GM23248 (cell line): Measurements from ENCODE around the gene GRK6. TPM values are rescaled to one million over a fixed set of nuclear protein-coding genes. Genes with fewer than 3 reads are reported as not detected.
A peak's percentile ranks its signal among the peaks of the same experiment; 100 is the strongest.

Experiments
- DNase-seq: peaks from one replicate; pipeline ENCODE4 v3.0.0-alpha.2; 2015
- H2AFZ ChIP-seq: fragments of 200-600 bp; sonication (generic); 2 replicates; pipeline ENCODE4 v1.6.1; 2016; ENCODE audit warnings: antibody characterized with exemption
- H3F3A ChIP-seq: fragments of 200-600 bp; sonication (generic); 2 replicates; pipeline ENCODE4 v1.6.1; 2016; ENCODE audit warnings: mild to moderate bottlenecking, antibody characterized with exemption, mixed run types; ENCODE audit not compliant: insufficient read depth
- H3K27ac ChIP-seq: fragments of 200-600 bp; sonication (generic); 2 replicates; pipeline ENCODE4 v1.5.1; 2016; ENCODE audit warnings: mild to moderate bottlenecking
- H3K27me3 ChIP-seq: fragments of 200-600 bp; sonication (generic); replicated peaks from 2 replicates; pipeline ENCODE4 v1.6.1; 2016; ENCODE audit warnings: mild to moderate bottlenecking; ENCODE audit not compliant: insufficient read depth
- H3K36me3 ChIP-seq: fragments of 200-600 bp; sonication (generic); 2 replicates; pipeline ENCODE4 v1.6.1; 2016; ENCODE audit warnings: low read depth, mild to moderate bottlenecking
- H3K4me1 ChIP-seq: fragments of 200-600 bp; sonication (generic); 2 replicates; pipeline ENCODE4 v1.6.1; 2016; ENCODE audit warnings: mild to moderate bottlenecking; ENCODE audit not compliant: insufficient read depth
- H3K4me2 ChIP-seq: fragments of 200-600 bp; sonication (generic); one replicate; pipeline ENCODE4 v1.6.1; 2016; ENCODE audit warnings: mild to moderate bottlenecking; ENCODE audit not compliant: unreplicated experiment
- H3K4me3 ChIP-seq: fragments of 200-600 bp; sonication (generic); 2 replicates; pipeline ENCODE4 v1.5.1; 2016; ENCODE audit warnings: mild to moderate bottlenecking
- H3K79me2 ChIP-seq: fragments of 200-600 bp; sonication (generic); 2 replicates; pipeline ENCODE4 v1.6.1; 2016; ENCODE audit warnings: mild to moderate bottlenecking; ENCODE audit not compliant: insufficient read depth
- H3K9ac ChIP-seq: fragments of 200-600 bp; sonication (generic); 2 replicates; pipeline ENCODE4 v1.6.1; 2016; ENCODE audit warnings: mild to moderate bottlenecking
- H3K9me2 ChIP-seq: fragments of 200-600 bp; sonication (generic); 2 replicates; pipeline ENCODE4 v1.6.1; 2016; ENCODE audit warnings: mixed run types, mild to moderate bottlenecking, moderate library complexity; ENCODE audit not compliant: insufficient read depth
- H3K9me3 ChIP-seq: fragments of 200-600 bp; sonication (generic); one replicate; pipeline ENCODE4 v1.6.1; 2017; ENCODE audit warnings: low read depth
- H4K20me1 ChIP-seq: fragments of 200-600 bp; sonication (generic); 2 replicates; pipeline ENCODE4 v1.6.0; 2016; ENCODE audit not compliant: insufficient read depth
- EZH2 ChIP-seq: fragments of 200-600 bp; sonication (generic); IDR thresholded peaks from 2 replicates; pipeline ENCODE4 v1.6.1; 2018; ENCODE audit warnings: antibody characterized with exemption, mild to moderate bottlenecking; ENCODE audit not compliant: insufficient read depth, poor library complexity, severe bottlenecking
- EZH2phosphoT487 ChIP-seq: fragments of 200-600 bp; sonication (generic); IDR thresholded peaks from 2 replicates; pipeline ENCODE4 v1.6.1; 2018; ENCODE audit warnings: antibody characterized with exemption, moderate library complexity, mild to moderate bottlenecking, low read depth; ENCODE audit not compliant: insufficient read depth
- WGBS, 2 experiments: methylation state at CpG; one replicate each; pipeline ENCODE4 v1.1.6; 2015 to 2017; ENCODE audit warnings: low lambda C conversion rate in 2 of 2, low coverage in 1 of 2; ENCODE audit errors: missing lambda C conversion rate in 2 of 2; 5-methylcytosine and 5-hydroxymethylcytosine counted together
- in situ Hi-C: fragments of 300-500 bp; cut with MboI; formaldehyde crosslinking; loops from 2 replicates; pipeline ENCODE4 v1.15.0; 2020
- polyA plus RNA-seq: library from polyadenylated mRNA; unstranded; fragments of >200 nt; fragmentation: Nextera tagmentation; extraction: Ambion mirVana; gene quantifications from 2 replicates; pipeline ENCODE4 v1.2.1, GENCODE V29; 2016
- total RNA-seq: library from RNA; depleted of rRNA; stranded (reverse); fragments of >200 nt; shearing (Covaris generic); gene quantifications from 2 replicates; pipeline ENCODE4 v1.2.3, GENCODE V29; 2014

Gene GRK6
- total and polyA plus RNA-seq, 2 experiments from 2014 or later, result 7.7 to 30.4 TPM

DNA sequence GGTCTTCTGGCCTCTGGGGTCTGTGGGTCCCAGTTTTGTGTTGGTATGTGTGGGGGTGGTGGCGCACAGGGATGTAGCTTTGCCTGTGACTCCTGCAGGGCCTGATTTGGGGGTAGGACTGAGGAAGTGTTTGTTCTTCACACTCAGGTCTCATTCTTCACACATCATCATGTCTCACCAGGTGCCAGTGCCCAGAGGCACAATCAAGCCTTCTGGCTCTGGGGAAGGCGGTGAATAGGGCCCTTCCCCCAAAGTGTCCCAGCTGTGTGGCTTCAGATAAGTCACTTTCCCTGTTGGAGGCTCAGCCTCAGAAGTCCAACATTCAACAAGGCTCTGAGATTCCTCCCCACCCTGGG lies 41.8 kb downstream of the GRK6 start:
- H3K9me3 ChIP-seq, result no peaks in the 10 kb centered on the region
- peaks cover 25% of the 10 kb centered on the region for H3F3A ChIP-seq
- no peak overlapping the region for H3K9ac ChIP-seq
- in situ Hi-C loops, result no loop called here
- DNase-seq, result no peak
- H3K4me2 ChIP-seq, result peak overlapping the region; percentile 56
- no peak overlapping the region for H2AFZ ChIP-seq
- no peaks in the 10 kb centered on the region for H3K9me2 ChIP-seq
- WGBS, 2 experiments, result 78 to 100% methylated on average over 1 to 2 of the region's 2 CpGs
- no peak for TF ChIP-seq EZH2
- TF ChIP-seq EZH2phosphoT487, result no peak
- peaks cover 14% of the 10 kb centered on the region for H3K36me3 ChIP-seq
- peaks cover 34% of the 10 kb centered on the region for H3K4me1 ChIP-seq
- H3K27me3 ChIP-seq, result no peaks in the 10 kb centered on the region
- peaks cover 66% of the 10 kb centered on the region for H3K79me2 ChIP-seq
- peak overlapping the region; percentile 93; the same call in 1 of the 2 replicates for H3K27ac ChIP-seq
- H3K4me3 ChIP-seq, result no peak overlapping the region
- no peaks in the 10 kb centered on the region; the same call in 1 of the 2 replicates for H4K20me1 ChIP-seq

DNA sequence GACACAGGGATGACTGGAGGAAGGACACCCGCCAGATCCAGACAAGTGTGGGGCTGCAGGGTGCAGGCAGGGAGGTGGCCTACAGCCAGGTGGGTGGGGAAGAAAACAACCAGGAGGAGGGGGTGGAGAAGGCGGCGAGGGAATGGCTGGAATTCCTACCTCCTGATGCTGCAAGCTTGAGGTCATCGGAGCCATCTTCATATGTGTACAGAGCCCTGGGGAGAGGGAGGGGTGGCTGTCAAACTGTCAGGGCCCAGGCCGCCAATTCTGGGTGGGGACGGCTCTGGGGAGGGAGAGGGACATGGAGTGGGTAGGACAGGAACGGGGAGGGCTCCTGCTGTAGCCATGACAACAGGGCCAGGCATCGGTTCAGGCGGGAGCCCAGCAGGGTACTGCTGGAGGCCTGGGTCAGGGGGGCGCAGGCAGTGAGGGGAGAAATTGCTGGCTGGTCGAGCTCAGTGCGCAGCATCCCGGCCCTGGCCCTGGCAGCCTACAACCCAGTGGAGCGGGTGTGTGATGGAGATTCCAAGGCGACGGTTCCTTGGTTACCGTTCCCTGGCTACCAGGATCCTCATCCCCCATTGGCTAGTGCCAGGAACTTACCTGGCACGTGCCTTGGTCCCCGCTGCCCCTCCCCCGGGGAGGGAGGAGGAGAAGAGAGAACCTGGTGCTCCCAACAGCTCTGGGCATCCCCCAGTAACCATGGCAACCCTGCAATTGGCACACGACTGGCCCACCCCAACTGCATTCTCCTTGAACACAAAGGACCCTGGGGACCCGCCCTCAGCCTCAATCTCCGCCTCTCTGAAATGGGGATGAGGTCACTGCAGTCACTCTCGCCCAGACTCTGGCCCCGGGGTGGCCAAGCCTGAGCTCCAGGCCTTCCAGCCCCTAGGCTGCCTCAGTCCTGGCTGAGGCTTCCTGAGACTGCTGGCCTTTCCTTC lies 42.5 kb downstream of the GRK6 start:
- peak; percentile 78 for DNase-seq
- H3K79me2 ChIP-seq, result peaks cover 60% of the 10 kb centered on the region
- H3K4me3 ChIP-seq, result peak overlapping the region; percentile 7; the same call in 1 of the 2 replicates
- H3F3A ChIP-seq, result peaks cover 21% of the 10 kb centered on the region
- H3K9me3 ChIP-seq, result no peaks in the 10 kb centered on the region
- peak overlapping the region; percentile 93 for H3K27ac ChIP-seq
- H3K9ac ChIP-seq, result peak overlapping the region; percentile 84
- 23 to 24% methylated on average over 20 to 24 of the region's 25 CpGs for WGBS, 2 experiments
- H4K20me1 ChIP-seq, result no peaks in the 10 kb centered on the region; the same call in 1 of the 2 replicates
- no peak for TF ChIP-seq EZH2phosphoT487
- TF ChIP-seq EZH2, result no peak
- no peak overlapping the region for H2AFZ ChIP-seq
- peak overlapping the region; percentile 56 for H3K4me2 ChIP-seq
- no peaks in the 10 kb centered on the region for H3K9me2 ChIP-seq
- peaks cover 9% of the 10 kb centered on the region; the same call in 1 of the 2 replicates for H3K36me3 ChIP-seq
- peaks cover 34% of the 10 kb centered on the region for H3K4me1 ChIP-seq
- in situ Hi-C loops, result no loop called here
- H3K27me3 ChIP-seq, result no peaks in the 10 kb centered on the region

DNA sequence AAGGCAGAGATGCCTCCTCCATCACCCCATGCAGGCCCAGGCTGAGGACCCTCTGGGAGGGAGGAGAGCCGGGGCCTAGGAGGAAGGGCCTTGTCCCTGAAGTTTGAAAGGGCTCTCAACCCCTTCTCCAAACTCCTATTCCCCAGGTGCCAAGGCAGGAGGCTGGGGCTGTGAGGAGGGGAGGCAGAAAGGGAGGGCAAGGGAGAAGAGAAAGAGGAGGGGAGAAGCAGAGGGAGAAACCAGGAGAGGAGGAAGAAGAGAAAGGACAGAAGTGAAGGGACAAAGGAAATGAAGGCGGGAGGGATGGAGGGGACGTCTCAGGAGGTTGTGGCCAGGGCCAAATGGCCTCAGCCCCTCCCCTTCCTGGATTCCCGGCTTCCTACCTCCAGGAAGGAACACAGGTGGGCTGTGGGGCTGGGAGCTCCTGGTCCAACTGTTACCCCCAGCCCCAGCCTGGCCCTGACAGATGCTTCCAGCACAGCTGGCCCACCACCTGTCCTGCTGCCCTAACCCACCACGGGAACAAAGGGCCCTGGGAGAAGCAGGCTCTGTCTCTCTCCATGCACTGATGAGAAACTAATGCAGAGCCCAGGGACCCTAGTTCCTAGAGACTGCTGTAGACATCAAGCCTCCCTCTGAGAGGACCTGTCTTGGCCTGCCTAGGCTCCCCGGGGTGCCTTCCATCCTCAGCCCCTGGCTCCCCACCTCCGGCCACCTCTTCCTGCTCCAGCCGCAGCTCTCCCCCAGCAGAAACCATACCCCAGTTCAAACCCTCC lies 43.5 kb downstream of the GRK6 start:
- in situ Hi-C loops, result no loop called here
- H3K9me3 ChIP-seq, result no peaks in the 10 kb centered on the region
- H3K4me2 ChIP-seq, result peak overlapping the region; percentile 96
- H3K9ac ChIP-seq, result peak overlapping the region; percentile 84
- peaks cover 37% of the 10 kb centered on the region for H3K4me1 ChIP-seq
- no peak overlapping the region for H2AFZ ChIP-seq
- peak overlapping the region; percentile 93 for H3K27ac ChIP-seq
- peaks cover 28% of the 10 kb centered on the region for H3F3A ChIP-seq
- no peaks in the 10 kb centered on the region; the same call in 1 of the 2 replicates for H4K20me1 ChIP-seq
- DNase-seq, result no peak
- WGBS, 2 experiments, result 65 to 94% methylated on average over 5 to 8 of the region's 8 CpGs
- TF ChIP-seq EZH2phosphoT487 (no peak), EZH2 (no peak)
- H3K27me3 ChIP-seq, result no peaks in the 10 kb centered on the region
- no peaks in the 10 kb centered on the region for H3K9me2 ChIP-seq
- H3K36me3 ChIP-seq, result peaks cover 6% of the 10 kb centered on the region; the same call in 1 of the 2 replicates
- peaks cover 60% of the 10 kb centered on the region for H3K79me2 ChIP-seq
- H3K4me3 ChIP-seq, result peak overlapping the region; percentile 82

DNA sequence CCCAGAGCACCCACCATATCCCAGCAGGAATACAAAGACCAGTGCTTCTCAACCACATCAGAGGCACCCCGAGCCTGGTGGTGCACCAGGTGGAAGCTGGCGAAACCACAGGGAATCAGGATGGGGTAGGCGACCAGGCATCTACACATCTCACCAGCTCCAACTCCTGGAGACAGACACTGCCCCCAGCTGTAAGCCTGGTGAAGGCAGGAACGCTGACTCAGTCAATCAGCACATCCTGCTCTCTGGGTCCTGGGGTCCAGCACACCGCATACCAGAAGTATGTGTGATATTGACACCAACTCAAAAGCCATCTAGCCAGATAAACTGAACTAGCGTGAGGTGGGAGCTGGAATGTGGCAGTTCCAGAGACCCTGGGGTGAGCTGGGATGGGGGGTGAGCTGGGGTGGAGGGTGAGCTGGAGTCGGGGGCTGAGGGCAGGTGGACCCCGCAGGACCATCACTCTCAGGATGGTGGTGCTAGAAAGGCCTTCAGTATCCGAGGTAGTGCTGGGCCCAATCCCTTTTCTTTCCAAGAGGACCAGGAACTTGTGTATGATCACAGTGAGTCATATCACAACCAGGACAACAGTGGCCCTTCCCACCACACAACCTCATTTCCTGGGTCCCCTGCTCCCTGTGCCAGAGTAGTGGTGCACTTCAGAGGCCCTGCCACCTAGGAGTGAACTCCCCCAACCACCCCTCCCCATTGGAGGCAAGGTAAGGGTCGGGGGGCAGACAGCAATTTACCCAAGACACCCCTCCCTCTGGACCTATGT lies 44.5 kb downstream of the GRK6 start:
- peak overlapping the region; percentile 93 for H3K27ac ChIP-seq
- no peaks in the 10 kb centered on the region; the same call in 1 of the 2 replicates for H4K20me1 ChIP-seq
- peak overlapping the region; percentile 82 for H3K4me3 ChIP-seq
- peak overlapping the region; percentile 96 for H3K4me2 ChIP-seq
- H3F3A ChIP-seq, result peaks cover 35% of the 10 kb centered on the region
- H3K36me3 ChIP-seq, result no peaks in the 10 kb centered on the region; the same call in 1 of the 2 replicates
- no peaks in the 10 kb centered on the region for H3K9me3 ChIP-seq
- H3K27me3 ChIP-seq, result no peaks in the 10 kb centered on the region
- 66 to 75% methylated on average over 8 to 10 of the region's 10 CpGs for WGBS, 2 experiments
- in situ Hi-C loops, result no loop called here
- peaks cover 58% of the 10 kb centered on the region for H3K79me2 ChIP-seq
- H3K9ac ChIP-seq, result peak overlapping the region; percentile 84
- no peaks in the 10 kb centered on the region for H3K9me2 ChIP-seq
- no peak overlapping the region for H2AFZ ChIP-seq
- TF ChIP-seq EZH2 (no peak), EZH2phosphoT487 (no peak)
- DNase-seq, result peak; percentile 74
- H3K4me1 ChIP-seq, result peaks cover 37% of the 10 kb centered on the region
